Measurements from ENCODE around the gene PAPOLB. TPM values are rescaled to one million over a fixed set of nuclear protein-coding genes. Genes with fewer than 3 reads are reported as not detected.

Gene PAPOLB
- total and polyA plus RNA-seq, 10 of the 15 experiments (the other 5 are each of a cell fraction or from before 2014, with no cell fraction given): 0.01 TPM; not detected in 9

DNA sequence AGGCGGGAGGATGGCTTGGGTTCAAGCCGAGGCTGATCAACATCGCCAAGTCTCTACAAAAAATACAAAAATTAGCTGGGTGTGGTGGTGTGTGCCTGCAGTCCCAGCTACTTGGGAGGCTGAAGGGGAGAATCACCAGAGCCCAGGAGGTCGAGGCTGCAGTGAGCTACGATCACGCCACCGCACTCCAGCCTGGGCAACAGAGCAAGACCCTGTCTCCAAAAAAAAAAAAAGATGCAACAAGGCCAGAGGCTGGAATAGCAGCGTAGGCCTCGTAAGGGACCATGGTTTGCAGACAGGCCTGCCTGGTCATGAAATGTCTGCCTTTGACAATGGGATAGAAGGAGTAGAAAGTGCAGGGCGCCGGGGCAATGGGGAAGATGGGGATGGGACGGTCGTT, 20.0 kb downstream of the PAPOLB start:
- WGBS (ENCODE audit: insufficient coverage, insufficient replicate concordance, low lambda C conversion rate, missing lambda C conversion rate): 67% methylated on average over 13 of the region's 13 CpGs
- Histone ChIP-seq H3K79me2 (ENCODE audit: control insufficient read depth, insufficient read depth, low read length) (no peaks in the 10 kb centered on the region), H2AFZ (ENCODE audit: control insufficient read depth, low read depth, low read length) (no peak overlapping the region), H3K4me1 (ENCODE audit: control insufficient read depth, insufficient read depth, low read length) (no peaks in the 10 kb centered on the region), H3K9me3 (replicated peaks; ENCODE audit: control insufficient read depth, insufficient read depth, low read length) (no peaks in the 10 kb centered on the region), H4K20me1 (ENCODE audit: control insufficient read depth, insufficient read depth) (no peaks in the 10 kb centered on the region), H3K27me3 (replicated peaks in 1 of 2; ENCODE audit: control insufficient read depth in 2 of 2, insufficient read depth in 2 of 2, low read length in 1 of 2) (no peaks in the 10 kb centered on the region; a peak in 1 of 4 replicates), H3K4me3 (no peak overlapping the region), H3K9ac (ENCODE audit: control insufficient read depth, insufficient read depth, low read length) (no peak overlapping the region), H3K27ac (ENCODE audit: control insufficient read depth, insufficient read depth) (no peak overlapping the region), H3K36me3 (ENCODE audit: control insufficient read depth in 2 of 2, insufficient read depth in 2 of 2, low read length in 1 of 2) (no peaks in the 10 kb centered on the region), H3K4me2 (ENCODE audit: control insufficient read depth, insufficient read depth) (no peak overlapping the region)
- SMC1A ChIA-PET (ENCODE audit: uncharacterized antibody, unreplicated experiment): no interaction called here
- no peak for FAIRE-seq
- no peak for ATAC-seq
- no TSS peak for BruUV-seq (replicated peaks)
- in situ Hi-C loops (cut with MboI): no loop called here
- POLR2A ChIA-PET: no interaction called here
- intact Hi-C loops (cut with micrococcal nuclease; ENCODE audit: unreplicated experiment): no loop called here
- DNase-seq (ENCODE audit: low read depth, low spot score): no peak
- CTCF ChIA-PET: no interaction called here
- RAD21 ChIA-PET (ENCODE audit: unreplicated experiment): no interaction called here
- TF ChIP-seq EGR1 (IDR thresholded peaks at IDR 0.05; ENCODE audit: borderline replicate concordance in 1 of 2, low read depth in 2 of 2, low read length in 2 of 2): no peak
- TF ChIP-seq, protein P1, sequence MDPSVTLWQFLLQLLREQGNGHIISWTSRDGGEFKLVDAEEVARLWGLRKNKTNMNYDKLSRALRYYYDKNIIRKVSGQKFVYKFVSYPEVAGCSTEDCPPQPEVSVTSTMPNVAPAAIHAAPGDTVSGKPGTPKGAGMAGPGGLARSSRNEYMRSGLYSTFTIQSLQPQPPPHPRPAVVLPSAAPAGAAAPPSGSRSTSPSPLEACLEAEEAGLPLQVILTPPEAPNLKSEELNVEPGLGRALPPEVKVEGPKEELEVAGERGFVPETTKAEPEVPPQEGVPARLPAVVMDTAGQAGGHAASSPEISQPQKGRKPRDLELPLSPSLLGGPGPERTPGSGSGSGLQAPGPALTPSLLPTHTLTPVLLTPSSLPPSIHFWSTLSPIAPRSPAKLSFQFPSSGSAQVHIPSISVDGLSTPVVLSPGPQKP (IDR thresholded peaks at IDR 0.05; ENCODE audit: low read depth, low read length): no peak
- TF ChIP-seq ZNF217 (IDR thresholded peaks at IDR 0.05): no peak
- TF ChIP-seq ZNF384 (IDR thresholded peaks at IDR 0.05; ENCODE audit: borderline replicate concordance, low read depth, low read length): no peak
- no peak for TF ChIP-seq TAF1 (IDR thresholded peaks at IDR 0.05; ENCODE audit: borderline replicate concordance, low read depth, low read length)
- no peak for TF ChIP-seq RAD51 (IDR thresholded peaks at IDR 0.05)
- TF ChIP-seq, protein P2, sequence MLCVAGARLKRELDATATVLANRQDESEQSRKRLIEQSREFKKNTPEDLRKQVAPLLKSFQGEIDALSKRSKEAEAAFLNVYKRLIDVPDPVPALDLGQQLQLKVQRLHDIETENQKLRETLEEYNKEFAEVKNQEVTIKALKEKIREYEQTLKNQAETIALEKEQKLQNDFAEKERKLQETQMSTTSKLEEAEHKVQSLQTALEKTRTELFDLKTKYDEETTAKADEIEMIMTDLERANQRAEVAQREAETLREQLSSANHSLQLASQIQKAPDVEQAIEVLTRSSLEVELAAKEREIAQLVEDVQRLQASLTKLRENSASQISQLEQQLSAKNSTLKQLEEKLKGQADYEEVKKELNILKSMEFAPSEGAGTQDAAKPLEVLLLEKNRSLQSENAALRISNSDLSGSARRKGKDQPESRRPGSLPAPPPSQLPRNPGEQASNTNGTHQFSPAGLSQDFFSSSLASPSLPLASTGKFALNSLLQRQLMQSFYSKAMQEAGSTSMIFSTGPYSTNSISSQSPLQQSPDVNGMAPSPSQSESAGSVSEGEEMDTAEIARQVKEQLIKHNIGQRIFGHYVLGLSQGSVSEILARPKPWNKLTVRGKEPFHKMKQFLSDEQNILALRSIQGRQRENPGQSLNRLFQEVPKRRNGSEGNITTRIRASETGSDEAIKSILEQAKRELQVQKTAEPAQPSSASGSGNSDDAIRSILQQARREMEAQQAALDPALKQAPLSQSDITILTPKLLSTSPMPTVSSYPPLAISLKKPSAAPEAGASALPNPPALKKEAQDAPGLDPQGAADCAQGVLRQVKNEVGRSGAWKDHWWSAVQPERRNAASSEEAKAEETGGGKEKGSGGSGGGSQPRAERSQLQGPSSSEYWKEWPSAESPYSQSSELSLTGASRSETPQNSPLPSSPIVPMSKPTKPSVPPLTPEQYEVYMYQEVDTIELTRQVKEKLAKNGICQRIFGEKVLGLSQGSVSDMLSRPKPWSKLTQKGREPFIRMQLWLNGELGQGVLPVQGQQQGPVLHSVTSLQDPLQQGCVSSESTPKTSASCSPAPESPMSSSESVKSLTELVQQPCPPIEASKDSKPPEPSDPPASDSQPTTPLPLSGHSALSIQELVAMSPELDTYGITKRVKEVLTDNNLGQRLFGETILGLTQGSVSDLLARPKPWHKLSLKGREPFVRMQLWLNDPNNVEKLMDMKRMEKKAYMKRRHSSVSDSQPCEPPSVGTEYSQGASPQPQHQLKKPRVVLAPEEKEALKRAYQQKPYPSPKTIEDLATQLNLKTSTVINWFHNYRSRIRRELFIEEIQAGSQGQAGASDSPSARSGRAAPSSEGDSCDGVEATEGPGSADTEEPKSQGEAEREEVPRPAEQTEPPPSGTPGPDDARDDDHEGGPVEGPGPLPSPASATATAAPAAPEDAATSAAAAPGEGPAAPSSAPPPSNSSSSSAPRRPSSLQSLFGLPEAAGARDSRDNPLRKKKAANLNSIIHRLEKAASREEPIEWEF (IDR thresholded peaks at IDR 0.05; ENCODE audit: insufficient replicate concordance, low read depth, low read length): no peak
- no peak for TF ChIP-seq ZNF274 (IDR thresholded peaks at IDR 0.05; ENCODE audit: insufficient read depth, insufficient read length)
- TF ChIP-seq BHLHE40 (IDR thresholded peaks at IDR 0.05; ENCODE audit: borderline replicate concordance in 1 of 2, low read depth in 2 of 2, low read length in 1 of 2): no peak
- no peak for TF ChIP-seq ESRRA (IDR thresholded peaks at IDR 0.05; ENCODE audit: low read length)
- TF ChIP-seq, protein P3, sequence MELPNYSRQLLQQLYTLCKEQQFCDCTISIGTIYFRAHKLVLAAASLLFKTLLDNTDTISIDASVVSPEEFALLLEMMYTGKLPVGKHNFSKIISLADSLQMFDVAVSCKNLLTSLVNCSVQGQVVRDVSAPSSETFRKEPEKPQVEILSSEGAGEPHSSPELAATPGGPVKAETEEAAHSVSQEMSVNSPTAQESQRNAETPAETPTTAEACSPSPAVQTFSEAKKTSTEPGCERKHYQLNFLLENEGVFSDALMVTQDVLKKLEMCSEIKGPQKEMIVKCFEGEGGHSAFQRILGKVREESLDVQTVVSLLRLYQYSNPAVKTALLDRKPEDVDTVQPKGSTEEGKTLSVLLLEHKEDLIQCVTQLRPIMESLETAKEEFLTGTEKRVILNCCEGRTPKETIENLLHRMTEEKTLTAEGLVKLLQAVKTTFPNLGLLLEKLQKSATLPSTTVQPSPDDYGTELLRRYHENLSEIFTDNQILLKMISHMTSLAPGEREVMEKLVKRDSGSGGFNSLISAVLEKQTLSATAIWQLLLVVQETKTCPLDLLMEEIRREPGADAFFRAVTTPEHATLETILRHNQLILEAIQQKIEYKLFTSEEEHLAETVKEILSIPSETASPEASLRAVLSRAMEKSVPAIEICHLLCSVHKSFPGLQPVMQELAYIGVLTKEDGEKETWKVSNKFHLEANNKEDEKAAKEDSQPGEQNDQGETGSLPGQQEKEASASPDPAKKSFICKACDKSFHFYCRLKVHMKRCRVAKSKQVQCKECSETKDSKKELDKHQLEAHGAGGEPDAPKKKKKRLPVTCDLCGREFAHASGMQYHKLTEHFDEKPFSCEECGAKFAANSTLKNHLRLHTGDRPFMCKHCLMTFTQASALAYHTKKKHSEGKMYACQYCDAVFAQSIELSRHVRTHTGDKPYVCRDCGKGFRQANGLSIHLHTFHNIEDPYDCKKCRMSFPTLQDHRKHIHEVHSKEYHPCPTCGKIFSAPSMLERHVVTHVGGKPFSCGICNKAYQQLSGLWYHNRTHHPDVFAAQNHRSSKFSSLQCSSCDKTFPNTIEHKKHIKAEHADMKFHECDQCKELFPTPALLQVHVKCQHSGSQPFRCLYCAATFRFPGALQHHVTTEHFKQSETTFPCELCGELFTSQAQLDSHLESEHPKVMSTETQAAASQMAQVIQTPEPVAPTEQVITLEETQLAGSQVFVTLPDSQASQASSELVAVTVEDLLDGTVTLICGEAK (IDR thresholded peaks at IDR 0.05; ENCODE audit: borderline replicate concordance): no peak

All from GM12878 (cell line).